Osteoblast (primary cell): ENCODE results near the gene TECPR2. TPM values are rescaled to one million over a fixed set of nuclear protein-coding genes. Genes with fewer than 3 reads are reported as not detected.

ENCODE experiments used
- DNase-seq: peaks from one replicate; pipeline ENCODE4 v3.0.0; 2011; ENCODE audit warnings: low spot score, mixed read lengths; ENCODE audit not compliant: insufficient read length; ENCODE audit errors: missing footprints
- H2AFZ ChIP-seq: 2 replicates; pipeline ENCODE4 v1.6.0; 2011; ENCODE audit warnings: mild to moderate bottlenecking, low read length
- H3K27ac ChIP-seq: 2 replicates; pipeline ENCODE4 v1.5.1; 2011; ENCODE audit warnings: mild to moderate bottlenecking, low read depth, low read length, moderate library complexity
- H3K27me3 ChIP-seq: 2 replicates; pipeline ENCODE4 v1.6.0; 2012; ENCODE audit warnings: mild to moderate bottlenecking, control low read depth, inconsistent platforms, low read length, moderate library complexity; ENCODE audit not compliant: insufficient read depth
- H3K36me3 ChIP-seq: 2 replicates; pipeline ENCODE4 v1.5.1; 2011; ENCODE audit warnings: mild to moderate bottlenecking, low read length, control low read depth, moderate library complexity; ENCODE audit not compliant: insufficient read depth
- H3K4me1 ChIP-seq: 2 replicates; pipeline ENCODE4 v1.5.1; 2011; ENCODE audit warnings: mild to moderate bottlenecking, low read length, control low read depth, moderate library complexity; ENCODE audit not compliant: insufficient read depth
- H3K4me2 ChIP-seq: 2 replicates; pipeline ENCODE4 v1.6.0; 2011; ENCODE audit warnings: mild to moderate bottlenecking, low read length; ENCODE audit not compliant: insufficient read depth
- H3K4me3 ChIP-seq: fragments of 200-600 bp; sonication (generic); 3 replicates; pipeline ENCODE4 v1.5.1; 2012; ENCODE audit warnings: mild to moderate bottlenecking, low read length, inconsistent platforms; ENCODE audit not compliant: insufficient read depth
- H3K79me2 ChIP-seq: 2 replicates; pipeline ENCODE4 v1.6.0; 2012; ENCODE audit warnings: mild to moderate bottlenecking, low read length, control low read depth, inconsistent platforms; ENCODE audit not compliant: insufficient read depth
- H3K9me3 ChIP-seq: 2 replicates; pipeline ENCODE4 v1.5.1; 2011; ENCODE audit warnings: low read depth, low read length, control low read depth
- H4K20me1 ChIP-seq: 2 replicates; pipeline ENCODE4 v1.6.0; 2012; ENCODE audit warnings: mild to moderate bottlenecking, low read length, control low read depth; ENCODE audit not compliant: insufficient read depth
- total RNA-seq: library from RNA; depleted of rRNA; stranded (reverse); fragments of >200 nt; gene quantifications from 2 replicates; pipeline ENCODE4 v1.2.3, GENCODE V29; 2012
- TF ChIP-seq, protein P1 (sequence below): IDR thresholded peaks from 2 replicates; pipeline ENCODE4 v1.5.1; 2011; ENCODE audit warnings: mild to moderate bottlenecking, low read depth, low read length, moderate library complexity; ENCODE audit errors: extremely low read depth

The TECPR2 gene
- total RNA-seq, 1 donor: 13.0 TPM

DNA sequence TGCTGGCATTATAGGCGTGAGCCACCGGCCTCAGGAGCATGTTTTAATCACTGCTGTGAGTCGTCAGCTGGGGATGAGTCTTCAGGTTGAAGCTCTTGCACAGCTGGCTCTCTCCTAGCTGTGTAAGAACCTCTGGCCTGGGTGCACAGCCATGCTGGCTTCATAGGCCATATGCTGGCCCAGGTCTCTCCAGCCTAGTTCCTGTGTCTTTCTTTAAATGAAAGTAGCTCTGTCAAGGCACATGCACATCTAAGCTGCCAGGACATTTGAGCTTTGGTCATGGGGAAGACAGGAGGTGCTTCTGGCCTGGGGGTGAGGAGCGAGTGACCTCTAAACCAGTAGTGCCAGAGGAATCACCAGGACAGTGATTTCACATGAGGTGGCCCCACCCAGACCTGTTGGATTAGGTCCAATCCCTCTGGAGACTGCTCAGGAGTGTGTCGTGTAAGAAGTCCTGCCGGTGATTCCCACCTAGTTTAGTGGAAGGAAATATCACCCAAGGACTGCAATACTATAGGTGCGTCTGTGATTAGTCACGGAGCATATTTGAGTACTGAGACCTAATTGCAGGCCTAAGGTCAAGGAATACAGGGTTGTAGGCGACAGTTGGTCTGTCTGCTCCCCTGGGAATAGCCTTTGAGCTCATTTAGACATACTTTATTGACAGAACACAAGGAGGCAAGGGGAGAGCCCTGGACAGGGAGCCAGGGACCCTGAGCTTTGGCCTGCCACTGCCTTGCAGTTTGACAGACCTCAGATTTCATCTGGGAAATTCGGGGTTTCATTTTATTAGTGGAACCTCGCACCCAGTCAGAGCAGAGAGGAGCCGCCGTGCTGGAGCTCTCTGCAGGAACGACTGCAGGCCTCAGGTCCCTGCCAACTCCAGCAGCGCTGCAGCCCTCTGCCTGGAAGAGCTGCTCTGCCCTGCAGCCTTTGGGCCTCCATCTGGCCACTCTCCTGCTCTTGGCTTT lies 79.8 kb downstream of the TECPR2 start:
- H3K9me3 ChIP-seq: no peaks in the 10 kb centered on the region
- no peak overlapping the region for H2AFZ ChIP-seq
- no peak overlapping the region for H3K4me2 ChIP-seq
- peaks cover 57% of the 10 kb centered on the region for H3K36me3 ChIP-seq
- H3K4me3 ChIP-seq: no peak overlapping the region
- DNase-seq: peak; percentile 65
- no peaks in the 10 kb centered on the region for H4K20me1 ChIP-seq
- peaks cover 4% of the 10 kb centered on the region for H3K4me1 ChIP-seq
- no peak overlapping the region for H3K27ac ChIP-seq
- no peaks in the 10 kb centered on the region for H3K79me2 ChIP-seq
- H3K27me3 ChIP-seq: no peaks in the 10 kb centered on the region
- TF ChIP-seq, protein P1, sequence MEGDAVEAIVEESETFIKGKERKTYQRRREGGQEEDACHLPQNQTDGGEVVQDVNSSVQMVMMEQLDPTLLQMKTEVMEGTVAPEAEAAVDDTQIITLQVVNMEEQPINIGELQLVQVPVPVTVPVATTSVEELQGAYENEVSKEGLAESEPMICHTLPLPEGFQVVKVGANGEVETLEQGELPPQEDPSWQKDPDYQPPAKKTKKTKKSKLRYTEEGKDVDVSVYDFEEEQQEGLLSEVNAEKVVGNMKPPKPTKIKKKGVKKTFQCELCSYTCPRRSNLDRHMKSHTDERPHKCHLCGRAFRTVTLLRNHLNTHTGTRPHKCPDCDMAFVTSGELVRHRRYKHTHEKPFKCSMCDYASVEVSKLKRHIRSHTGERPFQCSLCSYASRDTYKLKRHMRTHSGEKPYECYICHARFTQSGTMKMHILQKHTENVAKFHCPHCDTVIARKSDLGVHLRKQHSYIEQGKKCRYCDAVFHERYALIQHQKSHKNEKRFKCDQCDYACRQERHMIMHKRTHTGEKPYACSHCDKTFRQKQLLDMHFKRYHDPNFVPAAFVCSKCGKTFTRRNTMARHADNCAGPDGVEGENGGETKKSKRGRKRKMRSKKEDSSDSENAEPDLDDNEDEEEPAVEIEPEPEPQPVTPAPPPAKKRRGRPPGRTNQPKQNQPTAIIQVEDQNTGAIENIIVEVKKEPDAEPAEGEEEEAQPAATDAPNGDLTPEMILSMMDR: no peak

DNA sequence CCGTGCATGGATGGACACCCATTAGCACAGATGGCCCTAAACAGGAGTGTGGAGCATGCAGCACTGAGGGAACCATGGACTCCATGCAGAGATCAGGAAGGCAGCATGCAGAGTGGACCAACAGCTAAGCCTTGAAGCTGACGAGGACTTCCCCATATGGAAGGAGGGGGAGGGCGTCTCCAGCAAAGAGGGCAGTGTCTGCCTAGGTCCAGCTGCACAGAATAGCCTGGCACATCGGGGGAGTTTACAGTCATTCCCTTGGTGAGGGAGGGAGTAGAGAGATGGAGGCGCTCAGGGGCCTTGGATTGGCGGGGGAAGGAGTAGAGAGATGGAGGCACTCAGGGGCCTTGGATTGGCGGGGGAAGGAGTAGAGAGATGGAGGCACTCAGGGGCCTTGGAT lies 82.3 kb downstream of the TECPR2 start:
- Histone ChIP-seq H3K4me2 (no peak overlapping the region), H3K36me3 (peaks cover 59% of the 10 kb centered on the region), H4K20me1 (no peaks in the 10 kb centered on the region), H2AFZ (no peak overlapping the region), H3K79me2 (no peaks in the 10 kb centered on the region), H3K9me3 (no peaks in the 10 kb centered on the region), H3K4me1 (no peaks in the 10 kb centered on the region), H3K27ac (no peak overlapping the region), H3K4me3 (no peak overlapping the region), H3K27me3 (no peaks in the 10 kb centered on the region)
- TF ChIP-seq, protein P1: no peak
- DNase-seq: no peak

DNA sequence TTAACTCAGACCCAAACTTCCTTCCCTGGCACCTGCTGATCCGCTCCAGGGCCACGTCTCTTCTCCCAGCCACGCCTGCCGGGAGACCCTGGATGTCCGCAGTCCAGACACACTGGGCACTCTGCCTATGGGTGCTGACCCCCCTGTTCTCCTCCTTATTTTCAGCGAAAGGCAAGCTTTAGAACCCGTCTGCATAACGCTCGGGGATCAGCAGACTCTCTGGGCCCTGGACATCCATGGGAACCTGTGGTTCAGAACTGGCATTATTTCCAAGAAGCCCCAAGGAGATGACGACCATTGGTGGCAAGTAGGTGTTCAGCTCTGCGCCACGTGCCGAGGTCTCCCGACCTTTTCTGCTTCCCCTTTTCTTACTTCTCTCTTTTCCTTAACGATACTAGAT lies 82.9 kb downstream of the TECPR2 start:
- H3K79me2 ChIP-seq: no peaks in the 10 kb centered on the region
- no peaks in the 10 kb centered on the region for H3K9me3 ChIP-seq
- TF ChIP-seq, protein P1: no peak
- H3K27ac ChIP-seq: no peak overlapping the region
- H3K27me3 ChIP-seq: no peaks in the 10 kb centered on the region
- peaks cover 59% of the 10 kb centered on the region for H3K36me3 ChIP-seq
- no peaks in the 10 kb centered on the region for H4K20me1 ChIP-seq
- H3K4me3 ChIP-seq: no peak overlapping the region
- DNase-seq: peak; percentile 58
- no peaks in the 10 kb centered on the region for H3K4me1 ChIP-seq
- H2AFZ ChIP-seq: no peak overlapping the region
- no peak overlapping the region for H3K4me2 ChIP-seq
